Peyer's patch (tissue), 4 donors: Measurements from ENCODE around the gene PPP1R12B.

Experiments used
- CTCF ChIP-seq, 6 experiments: fragments of 450-650 bp in 4 of 6; fragments of 200-600 bp in 2 of 6; sonication (generic) in 1 of 6; IDR thresholded peaks; one replicate each; pipeline ENCODE4 v1.5.1; 2017 to 2019; ENCODE audit warnings: antibody characterized with exemption in 6 of 6, mild to moderate bottlenecking in 3 of 6, moderate library complexity in 1 of 6
- POLR2A ChIP-seq, 2 donors: fragments of 450-650 bp; IDR thresholded peaks; one replicate each; pipeline ENCODE4 v1.5.1; 2017; ENCODE audit warnings: antibody characterized with exemption in 2 of 2, mild to moderate bottlenecking in 2 of 2, moderate library complexity in 2 of 2

DNA sequence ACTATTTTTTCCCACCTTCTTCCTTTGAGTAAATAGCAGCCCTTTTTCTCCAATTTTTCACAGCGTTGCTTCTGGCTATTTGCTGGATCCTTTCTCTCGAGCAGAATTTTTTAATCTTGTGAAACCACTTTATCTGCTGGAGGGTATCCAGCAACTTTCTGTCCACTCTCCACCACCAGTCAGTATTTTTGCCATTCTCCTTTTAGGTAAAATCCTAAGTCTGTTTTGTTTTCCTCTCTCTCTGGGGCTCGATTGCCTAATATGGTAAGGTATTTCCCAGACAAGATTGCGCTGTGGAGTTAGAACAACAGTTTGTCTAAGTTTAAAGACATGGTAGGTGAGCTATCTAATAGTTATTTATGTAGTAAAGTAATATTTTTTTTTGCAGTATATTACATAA is 156.9 kb downstream of the PPP1R12B start:
- no peak for TF ChIP-seq CTCF (IDR thresholded peaks at IDR 0.05)
- TF ChIP-seq POLR2A (IDR thresholded peaks at IDR 0.05): no peak
